AG09309 (cell line): ENCODE measurements around the gene ELAPOR1.
"Not testable (repeated sequence)": the region's sequence is repeated elsewhere in the genome, so short reads cannot be mapped to it uniquely, and the experiment has no call there.

Source experiments
- DNase-seq: peaks from one replicate; pipeline ENCODE4 v3.0.0-alpha.2; 2010; ENCODE audit warnings: low read depth
- H3K4me3 ChIP-seq: 2 replicates; pipeline ENCODE4 v1.5.1; 2011; ENCODE audit warnings: mild to moderate bottlenecking, low read depth, low read length, moderate library complexity; ENCODE audit not compliant: control insufficient read depth
- CTCF ChIP-seq: IDR thresholded peaks from 2 replicates; pipeline ENCODE4 v1.5.1; 2011; ENCODE audit warnings: mild to moderate bottlenecking, low read depth, low read length, inconsistent platforms; ENCODE audit not compliant: insufficient read depth, control insufficient read depth; ENCODE audit errors: missing control alignments

Gene ELAPOR1

DNA sequence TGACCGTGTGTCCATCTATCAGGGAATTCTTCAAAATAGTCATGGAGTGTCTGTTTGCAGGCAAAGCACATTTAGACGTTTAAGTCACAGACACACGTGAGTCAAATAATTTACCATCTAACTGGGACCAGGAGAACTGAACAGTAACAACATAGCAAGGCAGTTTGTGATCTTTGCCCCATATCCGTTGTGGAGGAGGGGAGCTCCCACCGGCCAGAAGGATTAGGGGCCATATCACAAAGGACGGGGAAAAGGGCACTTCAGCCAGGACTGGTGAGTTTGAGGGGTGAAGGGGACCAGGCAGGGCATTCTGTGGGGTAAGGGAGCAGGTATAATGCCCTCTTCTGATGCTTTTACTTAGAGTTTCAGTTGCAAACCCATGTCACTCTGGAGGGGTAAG lies 22.9 kb downstream of the ELAPOR1 start:
- no peak for TF ChIP-seq CTCF
- no peak overlapping the region for H3K4me3 ChIP-seq
- no peak for DNase-seq

DNA sequence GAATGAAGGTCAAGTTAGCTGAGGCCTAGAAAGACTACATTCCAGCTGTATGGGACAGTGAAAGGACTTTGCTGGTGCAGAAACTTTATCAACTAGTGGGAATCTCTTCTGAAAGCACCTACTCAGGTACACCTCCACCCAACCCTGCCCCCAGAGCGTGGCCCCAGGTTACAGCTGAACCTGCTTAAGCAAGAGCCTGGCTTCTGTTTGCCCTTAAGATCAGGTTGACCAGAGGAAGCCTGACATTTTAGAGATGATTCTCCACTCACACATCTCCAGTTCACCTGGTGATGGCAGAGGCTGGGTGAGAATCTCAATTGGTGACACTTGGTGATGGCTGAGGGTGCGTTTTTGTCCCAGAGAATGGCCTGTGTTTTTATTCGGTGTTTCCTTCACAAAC lies 24.0 kb downstream of the ELAPOR1 start:
- no peak for TF ChIP-seq CTCF
- no peak overlapping the region for H3K4me3 ChIP-seq
- DNase-seq: no peak

DNA sequence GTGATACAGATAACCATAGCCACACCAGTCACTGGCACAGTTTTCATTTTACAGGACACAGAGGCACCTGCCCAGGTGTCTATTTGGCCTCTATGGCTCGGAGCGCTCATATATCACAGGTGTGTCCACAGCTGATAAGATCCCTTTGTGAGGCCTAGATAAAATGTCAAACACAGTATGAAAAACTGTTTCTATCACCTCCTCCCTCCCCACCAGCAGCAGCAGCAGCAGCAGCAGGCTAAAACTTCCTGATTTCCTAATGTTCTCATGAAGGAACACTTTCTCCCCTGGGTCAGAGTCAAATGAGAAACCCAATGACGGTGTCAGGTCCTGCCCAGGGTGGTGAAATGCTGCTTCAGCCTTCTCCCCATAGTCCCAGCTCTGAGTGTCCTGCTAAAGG lies 24.4 kb downstream of the ELAPOR1 start:
- no peak for DNase-seq
- TF ChIP-seq CTCF: no peak
- H3K4me3 ChIP-seq: no peak overlapping the region

- DNase-seq: no peak
- no peak overlapping the region for H3K4me3 ChIP-seq
- TF ChIP-seq CTCF: no peak
Measured at GRCh38 chr1:109140392-109140791, 26.5 kb downstream of the ELAPOR1 start.

GRCh38 chr1:109142260-109142659 lies 28.3 kb downstream of the ELAPOR1 start:
- TF ChIP-seq CTCF: no peak
- DNase-seq: no peak
- H3K4me3 ChIP-seq: no peak overlapping the region

GRCh38 chr1:109142725-109143124 lies 28.8 kb downstream of the ELAPOR1 start:
- H3K4me3 ChIP-seq, DNase-seq: not testable (repeated sequence)

DNA sequence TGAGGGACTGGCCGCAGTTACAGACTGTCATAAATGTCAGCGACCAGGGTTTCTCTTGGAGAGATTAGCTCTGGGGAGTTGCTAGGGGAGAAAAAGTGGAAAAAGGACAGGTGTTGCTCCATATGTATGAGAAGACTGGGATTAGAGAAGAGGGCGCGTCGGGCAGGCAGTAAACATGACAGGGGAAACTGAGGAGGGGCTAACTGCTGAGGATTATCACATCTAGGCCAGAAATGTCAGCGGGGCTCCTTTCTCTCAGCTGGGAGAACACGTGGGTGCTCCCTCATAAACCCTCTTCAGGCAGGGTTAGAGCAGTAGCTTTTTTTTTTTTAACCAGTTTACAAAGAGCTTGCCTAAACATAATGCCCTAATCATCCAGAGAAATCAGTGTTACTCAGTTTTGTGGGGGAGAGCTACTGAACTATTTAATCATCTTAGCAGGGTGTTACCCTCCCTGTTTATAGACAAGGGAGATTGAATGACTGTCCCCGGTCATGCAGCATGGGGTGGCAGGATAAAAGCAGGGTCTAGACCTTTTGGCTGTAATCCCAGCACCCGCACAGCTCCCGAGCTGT lies 35.2 kb downstream of the ELAPOR1 start:
- TF ChIP-seq CTCF: no peak
- no peak for DNase-seq
- no peak overlapping the region for H3K4me3 ChIP-seq
